ENCODE results near the gene RUNX2. TPM values are rescaled to one million over a fixed set of nuclear protein-coding genes. Genes with fewer than 3 reads are reported as not detected.

The RUNX2 gene
- total and polyA plus RNA-seq, 2 experiments from 2014 or later, result 0.66 to 1.7 TPM

DNA sequence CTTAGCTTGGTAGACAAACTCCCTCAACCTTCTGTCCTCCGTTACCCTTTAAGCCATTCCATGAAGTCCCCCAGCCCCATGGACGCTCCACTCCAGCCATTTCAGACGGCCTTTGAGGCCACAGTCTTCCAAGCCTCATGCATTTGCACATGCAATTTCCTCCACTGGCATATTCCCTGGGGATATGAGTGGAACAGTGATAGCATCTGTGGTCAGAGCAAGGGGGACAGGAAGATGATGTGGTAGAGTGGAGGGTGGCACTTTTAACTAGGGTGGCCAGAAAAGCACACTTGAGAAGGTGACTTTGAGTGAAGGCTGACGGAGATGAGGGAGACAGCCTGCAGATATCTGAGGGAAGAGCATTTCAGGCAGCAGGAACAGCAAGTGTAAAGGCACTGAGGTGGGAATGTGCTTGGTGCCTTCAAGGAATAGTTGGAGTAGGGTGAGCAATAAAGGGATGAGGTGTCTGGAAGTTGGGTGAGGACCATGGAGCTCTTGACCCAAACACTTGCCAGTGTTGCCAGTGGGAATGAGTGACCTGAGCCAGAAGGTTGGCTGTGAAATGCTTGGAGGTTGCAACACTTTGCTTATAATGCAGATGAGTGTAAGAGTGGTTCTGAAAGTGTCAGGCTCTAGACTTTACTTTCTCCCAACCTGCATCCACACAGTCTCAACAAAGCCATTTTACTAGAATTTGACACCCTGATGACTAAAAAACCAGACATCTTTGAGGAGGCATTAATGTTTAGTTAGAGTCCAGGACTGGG is 325.2 kb downstream of the RUNX2 start (continued):
- TF ChIP-seq CTCF (conservative IDR thresholded peaks at IDR 0.05; ENCODE audit: low read depth in 2 of 2), result no peak
- TF ChIP-seq, protein P1, sequence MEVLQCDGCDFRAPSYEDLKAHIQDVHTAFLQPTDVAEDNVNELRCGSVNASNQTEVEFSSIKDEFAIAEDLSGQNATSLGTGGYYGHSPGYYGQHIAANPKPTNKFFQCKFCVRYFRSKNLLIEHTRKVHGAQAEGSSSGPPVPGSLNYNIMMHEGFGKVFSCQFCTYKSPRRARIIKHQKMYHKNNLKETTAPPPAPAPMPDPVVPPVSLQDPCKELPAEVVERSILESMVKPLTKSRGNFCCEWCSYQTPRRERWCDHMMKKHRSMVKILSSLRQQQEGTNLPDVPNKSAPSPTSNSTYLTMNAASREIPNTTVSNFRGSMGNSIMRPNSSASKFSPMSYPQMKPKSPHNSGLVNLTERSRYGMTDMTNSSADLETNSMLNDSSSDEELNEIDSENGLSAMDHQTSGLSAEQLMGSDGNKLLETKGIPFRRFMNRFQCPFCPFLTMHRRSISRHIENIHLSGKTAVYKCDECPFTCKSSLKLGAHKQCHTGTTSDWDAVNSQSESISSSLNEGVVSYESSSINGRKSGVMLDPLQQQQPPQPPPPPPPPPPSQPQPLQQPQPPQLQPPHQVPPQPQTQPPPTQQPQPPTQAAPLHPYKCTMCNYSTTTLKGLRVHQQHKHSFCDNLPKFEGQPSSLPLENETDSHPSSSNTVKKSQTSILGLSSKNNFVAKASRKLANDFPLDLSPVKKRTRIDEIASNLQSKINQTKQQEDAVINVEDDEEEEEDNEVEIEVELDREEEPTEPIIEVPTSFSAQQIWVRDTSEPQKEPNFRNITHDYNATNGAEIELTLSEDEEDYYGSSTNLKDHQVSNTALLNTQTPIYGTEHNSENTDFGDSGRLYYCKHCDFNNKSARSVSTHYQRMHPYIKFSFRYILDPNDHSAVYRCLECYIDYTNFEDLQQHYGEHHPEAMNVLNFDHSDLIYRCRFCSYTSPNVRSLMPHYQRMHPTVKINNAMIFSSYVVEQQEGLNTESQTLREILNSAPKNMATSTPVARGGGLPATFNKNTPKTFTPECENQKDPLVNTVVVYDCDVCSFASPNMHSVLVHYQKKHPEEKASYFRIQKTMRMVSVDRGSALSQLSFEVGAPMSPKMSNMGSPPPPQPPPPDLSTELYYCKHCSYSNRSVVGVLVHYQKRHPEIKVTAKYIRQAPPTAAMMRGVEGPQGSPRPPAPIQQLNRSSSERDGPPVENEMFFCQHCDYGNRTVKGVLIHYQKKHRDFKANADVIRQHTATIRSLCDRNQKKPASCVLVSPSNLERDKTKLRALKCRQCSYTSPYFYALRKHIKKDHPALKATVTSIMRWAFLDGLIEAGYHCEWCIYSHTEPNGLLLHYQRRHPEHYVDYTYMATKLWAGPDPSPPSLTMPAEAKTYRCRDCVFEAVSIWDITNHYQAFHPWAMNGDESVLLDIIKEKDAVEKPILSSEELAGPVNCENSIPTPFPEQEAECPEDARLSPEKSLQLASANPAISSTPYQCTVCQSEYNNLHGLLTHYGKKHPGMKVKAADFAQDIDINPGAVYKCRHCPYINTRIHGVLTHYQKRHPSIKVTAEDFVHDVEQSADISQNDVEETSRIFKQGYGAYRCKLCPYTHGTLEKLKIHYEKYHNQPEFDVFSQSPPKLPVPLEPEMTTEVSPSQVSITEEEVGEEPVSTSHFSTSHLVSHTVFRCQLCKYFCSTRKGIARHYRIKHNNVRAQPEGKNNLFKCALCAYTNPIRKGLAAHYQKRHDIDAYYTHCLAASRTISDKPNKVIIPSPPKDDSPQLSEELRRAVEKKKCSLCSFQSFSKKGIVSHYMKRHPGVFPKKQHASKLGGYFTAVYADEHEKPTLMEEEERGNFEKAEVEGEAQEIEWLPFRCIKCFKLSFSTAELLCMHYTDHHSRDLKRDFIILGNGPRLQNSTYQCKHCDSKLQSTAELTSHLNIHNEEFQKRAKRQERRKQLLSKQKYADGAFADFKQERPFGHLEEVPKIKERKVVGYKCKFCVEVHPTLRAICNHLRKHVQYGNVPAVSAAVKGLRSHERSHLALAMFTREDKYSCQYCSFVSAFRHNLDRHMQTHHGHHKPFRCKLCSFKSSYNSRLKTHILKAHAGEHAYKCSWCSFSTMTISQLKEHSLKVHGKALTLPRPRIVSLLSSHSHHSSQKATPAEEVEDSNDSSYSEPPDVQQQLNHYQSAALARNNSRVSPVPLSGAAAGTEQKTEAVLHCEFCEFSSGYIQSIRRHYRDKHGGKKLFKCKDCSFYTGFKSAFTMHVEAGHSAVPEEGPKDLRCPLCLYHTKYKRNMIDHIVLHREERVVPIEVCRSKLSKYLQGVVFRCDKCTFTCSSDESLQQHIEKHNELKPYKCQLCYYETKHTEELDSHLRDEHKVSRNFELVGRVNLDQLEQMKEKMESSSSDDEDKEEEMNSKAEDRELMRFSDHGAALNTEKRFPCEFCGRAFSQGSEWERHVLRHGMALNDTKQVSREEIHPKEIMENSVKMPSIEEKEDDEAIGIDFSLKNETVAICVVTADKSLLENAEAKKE (CRISPR knock-in tag; IDR thresholded peaks at IDR 0.05), result no peak

- Mint-ChIP-seq H3K27ac (no peak overlapping the region), H3K9me3 (peaks cover 2% of the 10 kb centered on the region; the same call in 1 of the 3 replicates), H3K27me3 (ENCODE audit: insufficient read depth, low read depth, poor library complexity) (no peaks in the 10 kb centered on the region), H3K4me3 (no peak overlapping the region), H3K4me1 (no peaks in the 10 kb centered on the region), H3K36me3 (ENCODE audit: low read depth) (no peaks in the 10 kb centered on the region)
- no peaks in the 10 kb centered on the region for H3F3A ChIP-seq (replicated peaks; ENCODE audit: low read depth)
- no peak overlapping the region for H2AFZ ChIP-seq
- no peaks in the 10 kb centered on the region for H4K20me1 ChIP-seq (replicated peaks; ENCODE audit: insufficient read depth)
- no peaks in the 10 kb centered on the region for H3K36me3 ChIP-seq (ENCODE audit: insufficient read depth)
- no peaks in the 10 kb centered on the region for H3K4me1 ChIP-seq (ENCODE audit: insufficient read depth)
- no peak overlapping the region for H3K27ac ChIP-seq (ENCODE audit: low read depth)
- no peak overlapping the region for H3K4me2 ChIP-seq
- DNase-seq (ENCODE audit: low spot score) (no peak), ATAC-seq (no peak)
- no peaks in the 10 kb centered on the region for H3K79me2 ChIP-seq (replicated peaks; ENCODE audit: insufficient read depth)
- peaks cover 6% of the 10 kb centered on the region; the same call in 1 of the 2 replicates for H3K9me2 ChIP-seq (ENCODE audit: insufficient read depth)
- no peak overlapping the region for H3K4me3 ChIP-seq
- no peaks in the 10 kb centered on the region for H3K27me3 ChIP-seq (ENCODE audit: insufficient read depth)
- TF ChIP-seq ETS1 (IDR thresholded peaks at IDR 0.05), result no peak
- no peak for TF ChIP-seq ZNF114 (CRISPR knock-in tag; IDR thresholded peaks at IDR 0.05)
- no peak for TF ChIP-seq NANOG (IDR thresholded peaks at IDR 0.05; ENCODE audit: borderline replicate concordance)
- TF ChIP-seq ZNF331 (CRISPR knock-in tag; IDR thresholded peaks at IDR 0.05; ENCODE audit: low read depth), result no peak
- TF ChIP-seq JUNB (IDR thresholded peaks at IDR 0.05; ENCODE audit: unreplicated experiment), result no peak
- no peak for TF ChIP-seq STAT1 (IDR thresholded peaks at IDR 0.05; ENCODE audit: unreplicated experiment)
- no peak for TF ChIP-seq EZH2 (IDR thresholded peaks at IDR 0.05; ENCODE audit: low read depth, unreplicated experiment)
- TF ChIP-seq, protein P2, sequence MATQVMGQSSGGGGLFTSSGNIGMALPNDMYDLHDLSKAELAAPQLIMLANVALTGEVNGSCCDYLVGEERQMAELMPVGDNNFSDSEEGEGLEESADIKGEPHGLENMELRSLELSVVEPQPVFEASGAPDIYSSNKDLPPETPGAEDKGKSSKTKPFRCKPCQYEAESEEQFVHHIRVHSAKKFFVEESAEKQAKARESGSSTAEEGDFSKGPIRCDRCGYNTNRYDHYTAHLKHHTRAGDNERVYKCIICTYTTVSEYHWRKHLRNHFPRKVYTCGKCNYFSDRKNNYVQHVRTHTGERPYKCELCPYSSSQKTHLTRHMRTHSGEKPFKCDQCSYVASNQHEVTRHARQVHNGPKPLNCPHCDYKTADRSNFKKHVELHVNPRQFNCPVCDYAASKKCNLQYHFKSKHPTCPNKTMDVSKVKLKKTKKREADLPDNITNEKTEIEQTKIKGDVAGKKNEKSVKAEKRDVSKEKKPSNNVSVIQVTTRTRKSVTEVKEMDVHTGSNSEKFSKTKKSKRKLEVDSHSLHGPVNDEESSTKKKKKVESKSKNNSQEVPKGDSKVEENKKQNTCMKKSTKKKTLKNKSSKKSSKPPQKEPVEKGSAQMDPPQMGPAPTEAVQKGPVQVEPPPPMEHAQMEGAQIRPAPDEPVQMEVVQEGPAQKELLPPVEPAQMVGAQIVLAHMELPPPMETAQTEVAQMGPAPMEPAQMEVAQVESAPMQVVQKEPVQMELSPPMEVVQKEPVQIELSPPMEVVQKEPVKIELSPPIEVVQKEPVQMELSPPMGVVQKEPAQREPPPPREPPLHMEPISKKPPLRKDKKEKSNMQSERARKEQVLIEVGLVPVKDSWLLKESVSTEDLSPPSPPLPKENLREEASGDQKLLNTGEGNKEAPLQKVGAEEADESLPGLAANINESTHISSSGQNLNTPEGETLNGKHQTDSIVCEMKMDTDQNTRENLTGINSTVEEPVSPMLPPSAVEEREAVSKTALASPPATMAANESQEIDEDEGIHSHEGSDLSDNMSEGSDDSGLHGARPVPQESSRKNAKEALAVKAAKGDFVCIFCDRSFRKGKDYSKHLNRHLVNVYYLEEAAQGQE (IDR thresholded peaks at IDR 0.05; ENCODE audit: unreplicated experiment), result no peak
- TF ChIP-seq CREB1 (CRISPR knock-in tag; IDR thresholded peaks at IDR 0.05; ENCODE audit: low read depth), result no peak
- TF ChIP-seq EZH2phosphoT487 (IDR thresholded peaks at IDR 0.05; ENCODE audit: unreplicated experiment), result no peak
Measured at GRCh38 chr6:45654673-45655072, 326.5 kb downstream of the RUNX2 start.
